Esophagus squamous epithelium (tissue), 4 donors: Measurements from ENCODE around the gene ACTBL2.

Experiments
- POLR2A ChIP-seq, 4 donors: fragments of 450-650 bp; IDR thresholded peaks; one replicate each; pipeline ENCODE4 v1.6.1; 2017; ENCODE audit warnings: antibody characterized with exemption in 4 of 4, mild to moderate bottlenecking in 4 of 4, moderate library complexity in 3 of 4
- TF ChIP-seq, protein P1 (sequence below), 6 experiments: fragments of 450-650 bp in 4 of 6; fragments of 200-600 bp in 2 of 6; sonication (generic) in 2 of 6; IDR thresholded peaks; one replicate each; pipeline ENCODE4 v1.5.1; 2016 to 2019; ENCODE audit warnings: antibody characterized with exemption in 6 of 6, mild to moderate bottlenecking in 4 of 6, moderate library complexity in 4 of 6

- TF ChIP-seq, protein P1, sequence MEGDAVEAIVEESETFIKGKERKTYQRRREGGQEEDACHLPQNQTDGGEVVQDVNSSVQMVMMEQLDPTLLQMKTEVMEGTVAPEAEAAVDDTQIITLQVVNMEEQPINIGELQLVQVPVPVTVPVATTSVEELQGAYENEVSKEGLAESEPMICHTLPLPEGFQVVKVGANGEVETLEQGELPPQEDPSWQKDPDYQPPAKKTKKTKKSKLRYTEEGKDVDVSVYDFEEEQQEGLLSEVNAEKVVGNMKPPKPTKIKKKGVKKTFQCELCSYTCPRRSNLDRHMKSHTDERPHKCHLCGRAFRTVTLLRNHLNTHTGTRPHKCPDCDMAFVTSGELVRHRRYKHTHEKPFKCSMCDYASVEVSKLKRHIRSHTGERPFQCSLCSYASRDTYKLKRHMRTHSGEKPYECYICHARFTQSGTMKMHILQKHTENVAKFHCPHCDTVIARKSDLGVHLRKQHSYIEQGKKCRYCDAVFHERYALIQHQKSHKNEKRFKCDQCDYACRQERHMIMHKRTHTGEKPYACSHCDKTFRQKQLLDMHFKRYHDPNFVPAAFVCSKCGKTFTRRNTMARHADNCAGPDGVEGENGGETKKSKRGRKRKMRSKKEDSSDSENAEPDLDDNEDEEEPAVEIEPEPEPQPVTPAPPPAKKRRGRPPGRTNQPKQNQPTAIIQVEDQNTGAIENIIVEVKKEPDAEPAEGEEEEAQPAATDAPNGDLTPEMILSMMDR (IDR thresholded peaks at IDR 0.05) = no peak
- no peak for TF ChIP-seq POLR2A (IDR thresholded peaks at IDR 0.05)
Measured at GRCh38 chr5:57470339-57470738, 12.3 kb downstream of the ACTBL2 start.
